GM21515 (cell line): ENCODE results near the gene LHPP.
A peak's percentile ranks its signal among the peaks of the same experiment; 100 is the strongest.

Experiments used
- ATAC-seq: cut with Tn5 transposase; IDR thresholded peaks from one replicate; pipeline ENCODE4 v1.9.1; 2021; ENCODE audit not compliant: unreplicated experiment

Gene LHPP

DNA sequence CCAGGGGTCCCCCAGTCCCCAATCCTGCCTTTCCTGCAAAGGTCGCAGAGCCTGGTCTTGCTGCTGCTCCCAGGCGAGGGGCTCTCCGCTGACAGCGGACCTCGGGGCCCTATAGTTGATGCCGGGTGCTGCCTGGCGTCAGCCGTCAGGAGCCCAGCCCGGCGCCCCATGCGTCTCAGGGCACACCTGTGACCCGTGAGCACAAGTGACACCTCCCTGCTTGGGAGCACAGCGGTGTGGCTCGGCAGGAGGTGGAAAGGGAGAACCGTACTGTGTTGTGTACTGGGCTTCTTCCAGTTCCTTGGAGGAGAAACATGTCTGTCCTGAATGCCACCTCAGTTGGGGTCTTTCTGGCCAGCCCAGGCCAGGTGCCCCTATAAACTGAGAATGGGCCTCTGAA lies 56.7 kb downstream of the LHPP start:
- ATAC-seq = no peak

DNA sequence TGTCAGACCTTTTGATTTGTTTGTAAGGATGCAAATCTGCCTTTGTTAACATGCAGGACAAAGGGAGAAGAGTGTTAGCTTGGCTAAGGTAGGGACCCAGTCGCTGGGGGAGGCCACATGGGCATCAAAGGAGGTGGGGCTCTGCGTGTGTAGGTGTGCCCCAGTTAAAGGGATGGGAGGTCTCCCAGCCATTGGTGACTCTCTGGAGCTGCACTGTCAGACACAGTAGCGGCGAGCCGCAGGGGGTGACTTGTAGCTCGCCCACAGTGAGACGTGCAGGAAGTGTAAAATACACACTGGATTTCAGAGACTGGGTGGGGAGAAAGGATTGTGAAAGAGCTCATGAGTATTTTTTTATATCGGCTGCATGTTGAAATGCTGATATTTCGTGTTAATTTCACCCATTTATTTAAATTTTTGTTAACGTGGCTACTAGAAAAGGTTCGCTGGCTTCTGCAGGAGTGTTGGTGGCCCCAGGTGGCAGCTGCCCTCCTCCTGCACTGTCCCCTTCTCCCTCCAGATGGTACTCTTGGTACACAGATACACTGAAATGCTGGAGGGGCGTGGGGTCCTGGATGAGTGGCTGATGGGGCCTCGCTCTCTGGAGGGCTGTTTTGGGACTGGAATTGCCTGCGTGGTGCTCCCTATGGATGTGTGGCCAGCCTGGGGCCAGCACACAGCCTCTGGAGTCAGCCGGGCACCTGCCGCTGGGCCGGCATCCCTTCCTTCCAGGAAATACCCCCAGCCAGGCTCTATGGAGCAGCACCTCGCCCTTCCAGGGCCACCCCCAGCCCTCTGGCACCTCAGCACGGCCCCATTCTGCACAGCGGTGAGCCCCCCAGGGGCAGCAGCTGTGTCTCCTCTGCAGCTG lies 59.2 kb downstream of the LHPP start:
- ATAC-seq = no peak

DNA sequence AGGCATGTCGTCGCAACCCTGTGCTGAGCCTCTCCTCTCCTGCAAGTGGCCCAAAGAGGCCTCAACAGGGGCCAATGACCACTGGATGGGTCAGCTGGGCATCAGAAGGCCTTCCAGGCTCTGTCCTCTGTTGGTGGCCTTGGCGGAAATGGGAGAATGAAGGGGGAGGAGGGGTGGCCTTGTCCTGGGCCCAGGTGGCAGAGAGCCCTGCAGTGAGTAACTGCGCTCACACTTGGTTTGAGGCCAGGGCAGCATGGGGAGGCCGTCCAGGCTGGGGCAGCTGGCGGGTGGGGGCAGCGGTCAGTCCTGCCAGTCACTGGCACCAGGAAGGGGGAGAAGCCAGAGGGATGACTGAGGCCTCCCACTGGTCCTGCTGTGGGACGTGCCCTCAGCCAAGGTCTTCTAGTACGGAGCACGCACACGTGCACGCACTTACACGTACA lies 59.8 kb downstream of the LHPP start:
- no peak for ATAC-seq

DNA sequence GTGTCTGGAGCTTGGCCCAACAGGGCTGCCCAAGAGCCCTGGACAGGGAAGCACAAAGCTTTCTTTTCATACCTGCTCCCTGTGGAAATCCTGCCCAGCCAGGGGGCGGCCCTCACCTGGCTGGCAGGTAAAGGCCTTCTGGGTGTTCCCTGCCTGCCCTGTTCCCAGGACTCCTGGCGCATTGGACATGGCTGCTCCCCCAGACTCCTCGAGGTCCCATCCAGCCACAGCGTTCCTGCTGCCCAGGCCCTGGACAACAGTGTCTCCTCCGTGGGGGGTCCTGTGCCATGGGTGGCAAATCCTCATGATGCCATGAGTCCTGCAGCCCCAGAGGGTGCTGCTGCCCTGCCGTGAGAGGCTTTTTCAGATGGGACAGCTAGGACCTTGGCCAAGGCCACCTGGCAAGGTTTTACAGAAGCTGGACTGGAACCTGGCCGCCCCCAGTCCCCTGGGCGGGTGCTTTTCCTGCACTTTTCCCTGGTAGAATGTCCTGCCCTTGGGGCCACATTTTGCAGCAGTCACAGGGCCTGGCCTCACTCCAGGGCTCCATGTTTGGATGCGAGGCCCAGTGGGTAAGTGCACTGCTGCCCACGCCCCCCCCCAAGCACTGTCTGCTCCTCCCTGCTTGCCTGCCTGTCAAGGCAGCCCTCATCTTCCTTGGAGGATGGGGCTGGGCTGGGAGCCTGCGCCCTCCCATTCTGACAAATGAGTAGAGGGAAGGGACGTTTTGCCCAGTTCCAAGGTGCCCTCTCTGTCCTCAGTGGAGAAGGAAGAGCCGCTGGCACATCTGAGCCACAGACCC lies 60.7 kb downstream of the LHPP start:
- no peak for ATAC-seq

DNA sequence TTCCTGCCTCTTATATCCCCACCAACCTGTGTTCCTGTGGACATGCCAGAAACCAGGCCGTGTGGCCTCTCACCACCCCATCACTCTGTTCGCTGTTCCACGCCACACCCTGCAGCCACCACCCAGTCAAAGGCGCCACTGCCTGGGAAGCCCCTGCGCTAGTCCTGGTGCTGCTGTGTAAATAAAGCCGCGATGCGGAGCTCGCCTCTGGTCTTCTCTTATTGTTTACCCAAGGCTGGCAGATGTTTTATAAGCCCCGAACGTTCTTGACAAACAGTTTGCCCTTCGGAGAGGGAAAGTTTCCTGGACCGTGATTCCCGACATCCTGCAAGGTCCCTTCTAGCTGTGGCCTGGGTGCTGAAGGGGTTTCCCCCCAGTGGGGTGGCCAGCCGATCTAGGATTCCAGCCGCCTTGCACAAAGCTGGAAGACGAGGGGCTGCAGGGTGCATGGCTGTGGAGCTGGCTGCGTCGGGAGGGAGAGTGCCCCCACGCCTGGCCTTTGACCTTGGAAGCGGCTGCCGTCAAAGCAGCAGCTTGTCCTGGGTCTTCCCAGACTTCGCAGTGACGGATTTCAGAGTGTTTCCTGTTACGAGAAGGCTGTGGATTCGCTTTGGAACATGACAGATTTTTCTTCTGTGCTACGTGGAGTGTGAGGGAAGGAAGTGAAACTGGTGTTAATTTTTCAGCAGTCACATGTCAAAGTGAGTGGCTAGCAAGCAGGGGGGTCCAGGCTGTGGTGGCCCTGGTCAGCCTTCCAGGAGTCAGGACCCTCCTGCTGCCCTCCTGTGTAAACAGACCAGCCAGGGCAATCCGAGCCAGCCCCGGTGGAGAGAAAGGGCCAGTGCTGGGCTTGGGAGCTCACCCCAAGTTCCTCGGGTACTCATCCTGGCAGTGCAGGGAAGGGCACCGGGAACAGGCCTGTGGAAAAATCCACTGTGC lies 61.6 kb downstream of the LHPP start:
- no peak for ATAC-seq

DNA sequence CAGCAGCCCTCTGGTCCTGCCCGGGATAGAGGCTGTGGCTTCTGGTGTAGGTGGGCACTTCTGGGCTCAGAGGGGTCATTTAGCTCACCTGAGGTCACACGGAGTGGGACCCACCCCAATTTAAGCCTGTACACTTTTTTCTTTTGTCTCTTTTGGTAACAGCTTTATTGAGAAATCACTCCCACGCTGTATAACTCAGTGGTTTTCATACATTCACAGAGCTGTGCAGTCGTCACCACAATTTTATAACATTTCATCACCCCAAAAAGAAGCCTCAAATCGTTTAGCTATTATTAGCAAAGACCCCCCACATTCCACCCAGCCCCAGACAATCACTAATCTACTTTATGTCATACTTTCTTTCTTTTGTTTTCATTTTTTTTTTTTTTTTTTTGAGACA lies 62.3 kb downstream of the LHPP start:
- no peak for ATAC-seq

DNA sequence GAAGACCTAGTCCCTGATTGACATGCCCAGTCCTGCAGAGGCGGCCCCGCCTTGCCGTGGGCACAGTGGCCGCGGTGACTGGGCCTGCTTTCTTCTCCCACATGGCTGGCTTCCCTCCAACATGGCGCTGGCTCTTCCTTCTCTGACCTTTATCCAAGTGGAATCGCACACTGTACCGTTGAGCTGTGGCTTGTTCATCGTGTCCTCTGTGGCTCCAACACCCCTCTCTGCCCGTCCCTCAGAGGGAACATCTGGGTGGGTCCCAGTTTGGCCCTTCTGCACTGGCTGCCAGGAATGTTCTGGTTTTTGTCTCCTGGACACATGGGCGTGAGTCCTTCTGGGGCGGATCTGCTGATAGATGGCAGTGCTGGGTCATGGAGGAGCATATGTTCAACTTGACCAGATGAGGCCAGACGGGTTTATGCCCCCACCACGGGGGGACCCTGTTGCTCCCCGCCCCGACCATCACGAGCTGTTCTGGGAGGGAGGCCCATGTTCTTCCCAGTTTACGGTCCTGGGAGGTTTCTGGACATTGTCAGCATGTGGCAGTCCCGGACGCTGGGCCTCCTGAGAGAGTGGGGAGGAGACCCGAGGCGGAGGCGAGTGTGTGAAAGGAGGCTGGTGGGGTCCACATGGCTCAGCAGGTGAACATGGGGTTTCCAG lies 63.5 kb downstream of the LHPP start:
- no peak for ATAC-seq

DNA sequence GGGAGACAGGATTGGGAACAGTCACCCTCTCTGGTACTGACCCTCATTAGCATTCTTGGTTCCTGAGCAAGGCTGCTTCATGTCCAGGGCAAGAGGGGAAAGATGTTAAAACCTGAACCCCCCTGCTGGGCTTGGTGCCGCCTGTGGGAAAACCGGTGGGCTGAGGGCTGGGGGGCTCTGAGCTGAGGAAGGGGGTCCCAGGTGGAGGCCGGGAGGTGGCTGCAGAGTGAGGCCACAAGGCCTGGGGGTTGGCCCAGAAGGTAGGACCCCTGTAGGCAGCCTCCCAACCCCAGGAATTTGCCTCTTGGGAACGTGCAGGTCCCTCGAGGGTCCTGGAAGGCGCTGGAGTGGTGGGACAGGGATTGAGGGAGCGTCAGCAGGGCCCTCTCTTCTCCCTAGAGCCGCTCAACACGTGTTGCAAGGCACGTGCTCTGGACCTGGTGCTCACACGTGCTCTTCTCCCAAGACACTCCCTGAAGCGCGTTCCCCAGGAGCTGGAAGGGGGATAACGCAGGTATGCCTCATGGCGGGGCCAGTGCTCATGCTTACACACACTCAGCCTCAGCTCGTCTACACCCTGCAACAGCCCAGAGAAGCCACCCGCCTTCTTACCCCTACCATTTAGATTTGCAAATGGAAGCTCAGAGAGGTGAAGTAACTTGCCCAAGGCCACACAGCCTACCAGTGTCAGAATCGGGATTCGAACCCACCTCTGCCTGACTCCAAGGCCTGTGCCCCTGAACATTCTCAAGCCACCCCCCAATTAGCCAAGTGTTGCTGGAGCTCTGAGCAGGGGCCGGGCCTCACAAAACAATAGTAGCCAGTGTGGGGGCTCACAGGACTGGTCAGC lies 64.4 kb downstream of the LHPP start:
- no peak for ATAC-seq

DNA sequence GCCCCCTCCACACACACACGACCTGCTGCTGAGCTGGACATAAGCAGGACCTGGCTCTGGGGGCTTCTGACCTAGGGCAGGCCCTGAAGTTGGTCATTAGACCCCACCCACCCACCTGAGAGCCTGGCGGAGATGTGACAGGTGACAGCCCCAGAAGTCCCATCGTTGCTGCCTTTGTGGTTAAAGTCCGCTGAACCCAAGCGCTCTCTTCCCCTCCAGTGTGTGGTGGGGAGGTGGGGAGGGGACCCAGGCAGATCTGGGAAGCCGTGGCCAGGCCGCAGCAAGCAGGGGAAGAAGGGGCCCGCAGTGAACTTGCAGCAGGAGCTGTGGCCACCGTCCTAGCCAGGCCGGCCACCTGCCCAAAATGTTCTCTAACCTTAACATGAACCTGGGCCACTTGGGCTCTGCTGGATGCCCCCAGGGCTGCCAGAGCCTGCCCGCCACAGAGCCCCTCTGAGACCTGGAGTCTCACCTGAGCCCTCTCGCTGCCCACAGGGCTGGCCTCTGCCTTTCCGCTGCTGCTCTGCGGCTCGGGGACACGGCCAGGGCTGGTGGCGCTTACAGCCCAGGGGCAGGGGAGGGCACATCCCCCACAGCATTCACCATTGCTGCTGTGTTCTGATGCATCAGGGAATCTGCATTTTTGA lies 65.1 kb downstream of the LHPP start:
- no peak for ATAC-seq

DNA sequence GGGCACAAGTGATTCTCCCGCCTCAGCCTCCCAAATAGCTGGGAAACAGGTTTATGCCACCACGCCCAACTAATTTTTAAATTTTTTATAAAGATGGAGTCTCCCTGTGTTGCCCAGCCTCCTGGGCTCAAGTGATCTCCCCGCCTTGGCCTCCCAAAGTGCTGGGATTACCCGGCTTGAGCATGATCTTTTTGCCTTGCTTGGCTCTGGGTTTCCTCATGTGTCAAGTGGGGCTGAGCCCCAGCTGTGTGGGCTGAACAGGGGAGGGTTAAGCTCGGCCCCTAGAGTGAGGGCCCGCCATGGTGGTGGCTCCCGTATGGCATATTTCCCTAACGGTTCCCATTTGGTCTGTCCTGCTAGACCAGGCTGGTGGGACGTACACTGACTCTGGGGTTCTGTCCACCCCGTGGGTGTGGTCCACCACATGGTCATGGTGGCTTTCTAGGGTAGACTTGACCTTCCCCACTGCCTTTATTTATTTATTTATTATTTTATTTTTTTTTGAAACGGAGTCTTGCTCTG lies 66.3 kb downstream of the LHPP start:
- no peak for ATAC-seq

DNA sequence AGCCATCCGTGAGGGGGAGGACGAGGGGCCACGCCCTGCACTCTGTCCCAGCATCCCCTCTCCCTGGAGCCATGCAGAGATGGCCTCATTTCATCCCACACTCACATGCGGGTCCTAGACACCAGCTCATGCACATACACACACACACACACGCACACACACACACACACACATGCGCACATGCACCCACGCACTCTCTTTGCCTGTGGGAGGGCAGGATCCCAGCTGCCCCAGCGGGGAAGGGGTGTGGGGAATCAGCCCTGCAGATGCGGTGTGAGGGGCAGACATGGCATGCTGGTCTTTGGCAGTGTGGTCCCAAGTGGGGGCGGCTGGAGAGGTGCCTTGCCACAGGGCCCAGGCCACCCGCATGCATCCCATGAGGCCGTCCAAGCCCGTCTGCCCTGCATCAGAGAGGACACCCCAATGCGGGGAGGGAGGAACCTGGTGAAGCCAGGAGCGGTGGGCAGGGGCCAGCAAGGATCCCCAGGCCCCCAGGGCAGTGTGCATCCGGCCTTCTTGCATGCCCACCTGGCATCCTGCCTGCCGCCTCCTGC lies 68.1 kb downstream of the LHPP start:
- no peak for ATAC-seq

DNA sequence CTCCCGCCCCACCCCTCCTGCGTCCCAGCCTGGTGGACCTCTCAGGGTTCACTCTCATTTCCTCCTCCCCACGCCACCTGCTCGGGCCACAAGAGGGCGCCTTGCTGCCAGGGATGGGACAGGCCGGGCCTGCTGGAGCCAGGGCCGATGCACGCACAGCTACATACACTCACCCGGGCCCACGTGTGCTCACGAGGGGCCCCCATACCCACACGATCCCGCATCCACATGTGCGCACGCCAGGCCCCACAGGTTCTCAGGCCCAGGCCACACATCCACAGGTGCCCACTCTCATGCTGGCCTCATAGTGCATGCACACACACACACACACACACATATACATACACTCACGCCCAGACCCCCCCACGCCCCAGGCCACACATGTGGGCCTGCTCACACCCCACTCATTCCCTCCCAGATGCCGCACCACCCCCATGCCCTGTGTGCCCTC lies 68.6 kb downstream of the LHPP start:
- ATAC-seq = peak; percentile 95

DNA sequence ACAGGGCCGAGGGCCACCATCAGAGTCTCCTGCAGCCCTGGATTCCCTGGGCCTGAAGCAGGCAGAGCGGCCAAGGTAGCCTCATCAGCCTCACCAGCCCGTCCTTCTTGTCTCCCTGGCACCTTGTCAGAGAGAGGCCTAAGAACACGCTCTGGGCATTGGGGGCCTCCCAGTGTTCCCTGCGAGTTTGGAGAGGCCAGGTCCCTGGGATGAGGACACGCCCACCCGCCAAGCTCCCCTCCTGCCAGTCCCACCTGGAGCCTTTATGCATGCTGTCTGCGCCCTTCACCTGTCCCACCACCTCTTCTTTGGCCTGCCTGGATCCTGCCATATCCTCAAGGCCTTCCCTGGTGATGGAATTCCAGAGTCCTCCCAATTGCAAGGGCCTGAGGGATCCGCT lies 69.2 kb downstream of the LHPP start:
- ATAC-seq = no peak

DNA sequence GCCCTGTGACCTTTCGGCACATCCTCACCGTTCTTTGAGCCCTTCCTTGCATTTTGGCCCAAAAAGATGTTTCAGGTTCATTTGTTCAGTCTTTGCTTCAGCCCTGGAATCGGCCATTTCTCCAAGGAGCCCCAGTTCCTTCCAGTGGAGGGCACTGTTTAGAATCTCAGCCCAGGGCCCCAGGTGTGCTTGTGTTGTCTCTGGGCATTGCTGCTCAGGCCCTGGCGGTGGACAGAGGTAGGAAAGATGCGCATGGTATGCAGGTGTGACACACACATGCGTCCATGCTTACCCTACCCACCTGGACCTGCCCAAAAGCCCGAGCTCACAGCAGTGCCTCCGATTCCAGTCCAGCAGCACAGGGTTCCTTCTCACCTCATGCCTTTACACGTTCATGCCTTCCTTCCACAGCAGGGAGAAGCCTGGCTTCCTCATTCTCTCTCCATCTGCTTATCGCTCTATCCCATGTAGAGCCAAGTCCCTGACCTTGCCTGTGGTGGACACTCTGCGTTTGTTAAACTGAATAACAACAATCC lies 70.6 kb downstream of the LHPP start:
- no peak for ATAC-seq

DNA sequence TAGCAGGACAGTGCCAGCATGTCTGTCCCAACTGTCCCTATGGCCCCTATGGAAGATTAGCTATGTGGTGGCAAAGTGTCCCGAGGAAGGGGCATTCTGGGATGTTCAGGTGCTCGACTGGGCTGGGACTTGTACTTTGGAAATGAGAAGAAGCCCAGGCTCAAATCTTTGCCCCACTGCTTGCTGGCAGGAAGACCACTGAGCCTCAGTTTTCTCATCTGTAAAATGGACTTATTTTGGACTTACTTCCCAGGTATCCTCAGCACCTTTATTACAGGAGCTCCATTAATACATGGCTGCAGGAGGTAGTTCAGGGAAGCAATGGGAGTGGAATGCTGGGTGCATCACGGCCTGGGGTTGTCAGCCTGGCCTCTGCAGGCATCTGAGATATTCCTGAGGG lies 71.2 kb downstream of the LHPP start:
- ATAC-seq = no peak

DNA sequence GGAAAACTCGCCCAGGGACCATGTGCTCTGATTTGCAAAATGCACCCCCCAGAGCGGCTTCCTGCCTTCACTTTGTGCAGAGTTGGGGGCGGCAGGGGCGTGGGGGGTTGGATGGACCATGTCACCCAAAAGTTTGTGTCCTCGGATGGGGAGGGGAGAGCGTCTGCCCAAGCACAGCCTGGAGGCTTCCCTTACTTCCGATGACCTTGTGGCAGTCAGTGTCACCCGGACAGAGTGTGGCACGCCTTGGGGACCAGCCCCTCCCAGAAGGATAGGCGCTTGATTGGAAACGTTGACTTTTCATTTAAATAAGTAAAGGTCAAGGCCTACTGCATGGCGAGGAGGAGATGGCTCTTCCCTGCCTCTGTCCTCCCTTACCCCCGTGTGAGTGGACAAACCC lies 71.6 kb downstream of the LHPP start:
- no peak for ATAC-seq

DNA sequence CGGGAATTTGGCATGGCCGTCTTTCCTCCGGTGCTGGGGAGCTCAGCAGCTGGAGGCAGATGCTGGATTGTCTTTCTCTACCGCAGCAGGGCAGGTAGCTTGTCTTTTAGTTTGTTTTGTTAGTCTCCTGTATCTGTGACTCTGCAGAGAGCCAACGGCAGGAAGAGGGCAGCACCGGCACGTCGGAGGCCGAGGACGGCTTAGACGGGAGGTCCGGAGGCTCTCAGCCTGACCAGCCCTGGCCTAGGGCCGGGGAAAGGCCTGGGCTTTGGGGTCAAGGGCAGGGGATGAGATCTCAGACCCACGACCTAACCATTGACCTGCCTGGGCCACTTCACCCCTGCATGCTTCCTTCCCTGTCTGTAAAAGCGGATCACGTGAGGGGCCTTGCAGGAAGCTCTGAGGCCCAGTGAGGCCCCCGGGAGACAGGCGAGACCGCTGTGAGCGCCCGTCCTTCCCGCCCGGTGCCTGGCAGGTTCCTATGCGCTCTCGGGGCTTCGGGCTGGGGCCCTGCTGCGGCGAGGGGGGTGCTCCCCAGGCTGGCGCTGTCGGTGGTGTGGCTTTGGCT lies 72.7 kb downstream of the LHPP start:
- no peak for ATAC-seq
